ENCODE results near the gene DDX10. TPM values are rescaled to one million over a fixed set of nuclear protein-coding genes. Genes with fewer than 3 reads are reported as not detected.

Gene DDX10
- total and polyA plus RNA-seq, 8 donors, result 11.6 to 22.6 (median 17.6) TPM

DNA sequence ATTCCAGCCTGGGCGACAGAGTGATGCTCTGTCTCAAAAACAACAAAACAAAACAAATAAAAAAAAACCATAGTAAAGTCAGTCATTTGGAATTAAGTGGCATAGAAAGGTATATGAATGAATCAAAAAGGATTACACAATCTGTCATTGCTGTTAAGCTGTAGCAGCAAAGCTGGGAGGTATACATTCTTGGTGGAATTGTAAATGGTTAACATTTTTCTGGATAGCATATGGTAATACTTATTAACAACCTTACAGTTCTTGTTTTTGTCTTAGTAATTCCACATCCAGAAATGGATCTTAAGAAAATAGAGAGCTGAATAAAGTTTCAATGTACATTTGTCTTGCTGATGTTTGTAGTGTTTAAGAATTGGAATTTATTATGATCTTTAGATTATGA is 30.0 kb downstream of the DDX10 start:
- H3K9me3 ChIP-seq, result no peaks in the 10 kb centered on the region
- TF ChIP-seq POLR2AphosphoS5 (IDR thresholded peaks at IDR 0.05) (no peak), EP300 (IDR thresholded peaks at IDR 0.05) (no peak), POLR2A (IDR thresholded peaks at IDR 0.05) (no peak)
- TF ChIP-seq, protein P1, sequence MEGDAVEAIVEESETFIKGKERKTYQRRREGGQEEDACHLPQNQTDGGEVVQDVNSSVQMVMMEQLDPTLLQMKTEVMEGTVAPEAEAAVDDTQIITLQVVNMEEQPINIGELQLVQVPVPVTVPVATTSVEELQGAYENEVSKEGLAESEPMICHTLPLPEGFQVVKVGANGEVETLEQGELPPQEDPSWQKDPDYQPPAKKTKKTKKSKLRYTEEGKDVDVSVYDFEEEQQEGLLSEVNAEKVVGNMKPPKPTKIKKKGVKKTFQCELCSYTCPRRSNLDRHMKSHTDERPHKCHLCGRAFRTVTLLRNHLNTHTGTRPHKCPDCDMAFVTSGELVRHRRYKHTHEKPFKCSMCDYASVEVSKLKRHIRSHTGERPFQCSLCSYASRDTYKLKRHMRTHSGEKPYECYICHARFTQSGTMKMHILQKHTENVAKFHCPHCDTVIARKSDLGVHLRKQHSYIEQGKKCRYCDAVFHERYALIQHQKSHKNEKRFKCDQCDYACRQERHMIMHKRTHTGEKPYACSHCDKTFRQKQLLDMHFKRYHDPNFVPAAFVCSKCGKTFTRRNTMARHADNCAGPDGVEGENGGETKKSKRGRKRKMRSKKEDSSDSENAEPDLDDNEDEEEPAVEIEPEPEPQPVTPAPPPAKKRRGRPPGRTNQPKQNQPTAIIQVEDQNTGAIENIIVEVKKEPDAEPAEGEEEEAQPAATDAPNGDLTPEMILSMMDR (IDR thresholded peaks at IDR 0.05), result no peak
- DNase-seq, result no peak
- no peaks in the 10 kb centered on the region for H3K27me3 ChIP-seq
- WGBS, 5 donors, result 88 to 97% (median 94%) methylated on average over 1 of the region's 1 CpG
- no peak overlapping the region for H3K27ac ChIP-seq
- H3K4me3 ChIP-seq, result no peak overlapping the region
- peaks cover 14 to 70% (median 68%) of the 10 kb centered on the region in 4 donors for H3K36me3 ChIP-seq
- intact Hi-C loops (cut with DNase I; ENCODE audit: low total_unique reads), result no loop called here
- peaks cover 0 to 9% (median 4%) of the 10 kb centered on the region in 4 donors for H3K4me1 ChIP-seq

DNA sequence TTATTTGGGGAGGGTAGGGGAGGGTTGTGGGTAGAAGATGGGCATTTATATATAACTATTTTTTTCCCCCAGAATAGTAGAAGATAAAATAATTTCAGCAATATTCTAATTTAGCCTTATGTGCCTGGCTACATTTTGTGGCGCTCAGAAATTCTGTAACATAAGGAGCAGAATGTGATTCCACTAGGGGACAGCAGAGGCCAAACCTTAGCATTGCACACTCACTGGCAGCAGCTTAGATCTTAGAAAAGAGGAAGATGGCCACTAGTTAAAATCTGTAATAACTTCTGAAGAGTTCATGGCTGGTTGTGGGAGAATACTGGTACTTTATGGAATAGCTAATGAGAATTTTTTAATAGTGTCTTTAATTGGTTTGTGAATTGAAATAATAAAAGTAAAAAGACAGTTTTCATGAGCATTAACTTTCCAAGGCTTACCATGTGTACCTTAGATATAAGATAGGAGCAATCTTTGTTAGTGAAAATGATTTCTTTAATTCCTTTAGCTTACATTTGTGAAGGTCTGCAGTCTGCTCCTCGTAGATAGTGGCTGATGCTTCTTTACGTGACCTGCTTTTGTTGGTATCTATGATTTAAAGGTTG is 33.1 kb downstream of the DDX10 start:
- WGBS, 5 donors, result 41 to 64% (median 55%) methylated on average over 3 of the region's 3 CpGs
- H3K36me3 ChIP-seq, result peaks cover 11 to 49% (median 45%) of the 10 kb centered on the region in 4 donors
- TF ChIP-seq POLR2AphosphoS5 (IDR thresholded peaks at IDR 0.05), result peak in 1 of 3 donors; percentile 6
- no peak for TF ChIP-seq EP300 (IDR thresholded peaks at IDR 0.05)
- TF ChIP-seq, protein P1 (IDR thresholded peaks at IDR 0.05), result peak in 5 of 7 experiments; percentile 46 to 81 (median 70)
- no peak for TF ChIP-seq POLR2A (IDR thresholded peaks at IDR 0.05)
- DNase-seq, result peak; percentile 44 to 89
- peaks cover 0 to 9% (median 4%) of the 10 kb centered on the region in 4 donors for H3K4me1 ChIP-seq
- no peaks in the 10 kb centered on the region for H3K27me3 ChIP-seq
- H3K27ac ChIP-seq, result no peak overlapping the region
- no peak overlapping the region for H3K4me3 ChIP-seq
- intact Hi-C loops (cut with DNase I; ENCODE audit: low total_unique reads), result no loop called here
- H3K9me3 ChIP-seq, result no peaks in the 10 kb centered on the region

DNA sequence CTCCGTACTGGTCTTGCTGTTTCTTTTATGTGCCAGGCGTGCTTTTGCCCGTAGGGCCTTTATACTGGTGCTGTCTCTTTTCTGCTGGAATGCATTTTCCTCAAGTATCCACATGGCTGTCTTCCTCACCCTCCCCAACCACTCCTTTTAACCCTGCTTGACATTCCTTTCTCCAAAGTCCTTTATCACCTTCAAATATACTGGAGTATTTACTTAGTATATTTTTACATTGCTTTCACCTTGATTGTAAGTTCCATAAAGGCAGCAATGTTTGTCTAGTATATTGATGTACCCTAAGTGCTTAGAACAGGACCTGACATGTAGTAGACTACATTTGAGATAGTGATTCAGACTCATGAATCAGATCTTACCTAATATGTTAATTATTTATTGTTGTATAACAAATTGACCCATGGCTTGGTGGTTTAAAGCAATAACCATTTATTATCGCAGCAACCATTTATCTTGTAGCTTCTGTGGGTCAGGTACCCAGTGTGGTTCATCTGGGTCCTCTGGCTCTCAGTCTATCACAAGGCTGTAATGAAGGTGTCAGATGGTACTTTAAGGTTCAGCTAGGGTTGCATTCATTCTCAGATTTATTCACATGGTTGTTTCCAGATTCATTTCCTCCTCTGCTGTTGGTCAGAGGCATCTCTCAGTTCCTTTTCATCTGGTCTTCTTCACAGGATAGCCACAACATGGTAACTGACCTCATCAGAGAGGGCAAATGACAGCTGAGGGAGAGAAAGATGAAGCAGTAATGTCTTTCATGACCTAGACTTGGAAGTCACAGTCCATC is 34.2 kb downstream of the DDX10 start:
- no peak overlapping the region for H3K27ac ChIP-seq
- H3K9me3 ChIP-seq, result no peaks in the 10 kb centered on the region
- WGBS, 5 donors, result 67 to 83% (median 74%) methylated on average over 4 of the region's 4 CpGs
- TF ChIP-seq POLR2A (IDR thresholded peaks at IDR 0.05), result no peak
- TF ChIP-seq, protein P1 (IDR thresholded peaks at IDR 0.05), result no peak
- TF ChIP-seq EP300 (IDR thresholded peaks at IDR 0.05), result no peak
- TF ChIP-seq POLR2AphosphoS5 (IDR thresholded peaks at IDR 0.05), result no peak
- intact Hi-C loops (cut with DNase I; ENCODE audit: low total_unique reads), result no loop called here
- H3K4me3 ChIP-seq, result no peak overlapping the region
- peaks cover 11 to 44% (median 39%) of the 10 kb centered on the region in 4 donors for H3K36me3 ChIP-seq
- no peaks in the 10 kb centered on the region for H3K27me3 ChIP-seq
- H3K4me1 ChIP-seq, result peaks cover 0 to 9% (median 4%) of the 10 kb centered on the region in 4 donors
- peak in 1 of 2 donors; percentile 8 for DNase-seq

DNA sequence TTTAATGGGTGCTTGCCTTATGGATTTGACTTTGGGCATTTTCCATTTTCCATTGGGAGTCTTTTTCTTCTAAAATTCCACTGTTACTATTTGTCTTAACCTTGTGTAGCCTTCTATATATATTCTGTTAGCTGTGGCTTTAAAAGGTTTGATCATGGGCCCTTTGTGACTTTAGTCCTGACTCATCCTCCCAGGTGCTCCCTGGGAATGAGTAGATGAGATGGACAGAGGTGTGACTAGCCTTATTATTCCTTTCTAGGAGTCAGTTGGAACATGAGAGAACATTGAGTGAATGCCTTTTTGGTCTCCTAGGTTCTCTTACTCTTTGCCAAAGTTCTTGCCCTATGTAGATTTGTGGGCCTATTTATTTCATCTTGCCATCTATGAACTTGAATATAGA is 39.0 kb downstream of the DDX10 start:
- intact Hi-C loops (cut with DNase I; ENCODE audit: low total_unique reads), result no loop called here
- Histone ChIP-seq H3K36me3 (peaks cover 12 to 71% (median 65%) of the 10 kb centered on the region in 4 donors), H3K9me3 (peaks cover 5 to 15% (median 9%) of the 10 kb centered on the region in 4 donors)

More for the DNA sequence above, 39.0 kb downstream of the DDX10 start:
- no peak overlapping the region for H3K27ac ChIP-seq
- H3K27me3 ChIP-seq, result no peaks in the 10 kb centered on the region
- H3K4me1 ChIP-seq, result no peaks in the 10 kb centered on the region
- TF ChIP-seq POLR2AphosphoS5 (IDR thresholded peaks at IDR 0.05) (no peak), EP300 (IDR thresholded peaks at IDR 0.05) (no peak), POLR2A (IDR thresholded peaks at IDR 0.05) (no peak)
- TF ChIP-seq, protein P1 (IDR thresholded peaks at IDR 0.05), result no peak
- no peak overlapping the region for H3K4me3 ChIP-seq
- DNase-seq, result no peak
